ENCODE measurements around the gene TXNRD2. TPM values are rescaled to one million over a fixed set of nuclear protein-coding genes. Genes with fewer than 3 reads are reported as not detected.

The TXNRD2 gene
- total RNA-seq, 1 donor from 2014 or later: 5.8 TPM

DNA sequence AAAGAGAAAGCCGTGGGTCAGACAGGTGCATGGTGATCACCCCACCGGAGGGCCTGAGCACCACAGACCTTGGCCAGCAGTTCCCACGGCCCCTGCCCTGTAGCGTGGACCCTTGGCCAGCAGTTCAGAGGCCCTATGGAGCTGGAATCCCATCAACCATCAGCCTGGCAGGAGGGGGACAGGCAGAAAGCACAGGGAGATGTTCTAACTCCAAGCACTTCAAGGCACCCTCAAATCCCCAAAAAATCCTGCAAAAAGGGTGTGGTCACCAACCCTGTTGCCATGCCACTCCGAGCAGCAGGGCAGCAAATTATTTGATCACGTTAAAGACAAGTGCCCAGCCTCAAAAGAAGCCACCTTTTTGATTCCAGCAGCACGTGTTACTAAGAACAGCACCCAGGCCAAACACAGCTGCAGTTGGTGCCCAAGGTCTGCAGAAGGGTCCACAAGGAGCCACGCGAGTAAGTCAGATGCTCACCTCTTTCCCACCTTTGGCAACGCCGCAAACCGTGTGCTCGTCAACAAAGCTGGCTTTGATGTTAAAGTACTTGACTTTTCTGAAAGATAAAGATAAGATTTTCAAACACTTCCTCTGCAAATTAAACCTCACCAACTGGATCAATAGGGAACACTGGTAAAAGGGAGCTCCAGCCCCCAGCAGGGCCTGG is 26.2 kb downstream of the TXNRD2 start:
- H3K4me3 ChIP-seq (ENCODE audit: low read depth, low read length): no peak overlapping the region
- TF ChIP-seq CTCF (conservative IDR thresholded peaks at IDR 0.05; ENCODE audit: low read depth, low read length): no peak
- no peak for DNase-seq (ENCODE audit: low read depth)

DNA sequence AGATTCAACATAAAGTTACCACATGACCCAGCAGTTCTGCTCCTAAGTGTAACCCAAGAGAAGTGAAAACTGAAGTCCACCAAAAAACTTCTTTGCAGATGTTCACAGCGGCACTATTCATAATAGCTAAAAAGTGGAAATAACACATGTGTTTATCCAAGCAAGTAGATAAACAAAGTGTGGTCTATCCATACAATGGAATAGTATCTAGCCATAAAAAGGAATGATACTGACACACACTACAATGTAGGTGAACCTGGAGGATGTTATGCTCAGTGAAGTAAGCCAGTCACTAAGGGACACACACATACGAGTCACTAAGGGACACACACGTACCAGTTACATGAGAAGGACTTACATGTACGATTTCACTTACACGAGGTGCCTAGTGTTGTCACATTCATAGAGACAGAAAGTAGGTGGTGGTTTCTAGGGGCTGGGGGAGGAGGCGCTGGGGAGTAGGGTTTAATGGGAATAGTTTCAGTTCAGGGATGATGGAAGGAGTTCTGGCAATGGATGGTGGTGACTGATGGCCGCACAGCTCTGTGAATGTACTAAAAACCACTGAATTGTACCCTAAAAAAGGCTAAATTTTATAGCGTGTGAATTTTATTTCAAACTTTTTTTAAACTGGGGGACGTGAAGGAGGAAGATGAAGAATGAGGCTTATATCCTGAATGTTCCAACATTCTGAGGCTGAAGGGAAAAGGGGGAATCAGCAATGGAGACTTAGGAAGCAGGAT is 27.2 kb downstream of the TXNRD2 start:
- no peak for TF ChIP-seq CTCF (conservative IDR thresholded peaks at IDR 0.05; ENCODE audit: low read depth, low read length)
- H3K4me3 ChIP-seq (ENCODE audit: low read depth, low read length): no peak overlapping the region
- no peak for DNase-seq (ENCODE audit: low read depth)

DNA sequence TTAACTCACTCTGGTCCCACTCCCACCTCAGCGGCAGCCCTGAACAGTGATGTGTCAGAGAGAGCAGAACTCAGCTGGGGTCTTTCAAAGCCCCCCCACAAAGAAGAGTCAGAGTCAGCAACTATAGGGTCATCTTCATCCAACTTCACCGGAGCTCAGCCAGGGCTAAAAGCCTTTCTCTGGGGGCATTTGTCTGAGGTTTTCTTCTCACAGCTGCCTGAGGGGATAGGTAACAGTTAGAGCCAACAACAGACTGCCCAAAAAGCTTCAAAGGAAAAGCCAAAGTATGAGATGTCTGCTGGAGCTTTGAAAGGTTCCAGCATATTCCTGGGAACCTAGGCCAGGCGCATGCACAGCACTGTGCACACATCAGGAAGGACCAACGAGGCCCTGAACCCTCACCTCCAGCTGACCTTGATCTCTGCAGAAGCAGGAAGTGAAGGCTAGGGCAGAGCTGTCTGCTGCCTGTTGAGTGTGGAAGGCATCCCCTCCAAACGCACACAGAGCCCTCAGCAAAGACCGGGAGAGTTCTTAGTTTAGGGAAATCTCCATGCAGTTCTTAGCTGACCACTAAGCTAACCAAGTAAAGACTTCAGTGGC is 28.2 kb downstream of the TXNRD2 start:
- H3K4me3 ChIP-seq (ENCODE audit: low read depth, low read length): no peak overlapping the region
- TF ChIP-seq CTCF (conservative IDR thresholded peaks at IDR 0.05; ENCODE audit: low read depth, low read length): no peak
- DNase-seq (ENCODE audit: low read depth): no peak

DNA sequence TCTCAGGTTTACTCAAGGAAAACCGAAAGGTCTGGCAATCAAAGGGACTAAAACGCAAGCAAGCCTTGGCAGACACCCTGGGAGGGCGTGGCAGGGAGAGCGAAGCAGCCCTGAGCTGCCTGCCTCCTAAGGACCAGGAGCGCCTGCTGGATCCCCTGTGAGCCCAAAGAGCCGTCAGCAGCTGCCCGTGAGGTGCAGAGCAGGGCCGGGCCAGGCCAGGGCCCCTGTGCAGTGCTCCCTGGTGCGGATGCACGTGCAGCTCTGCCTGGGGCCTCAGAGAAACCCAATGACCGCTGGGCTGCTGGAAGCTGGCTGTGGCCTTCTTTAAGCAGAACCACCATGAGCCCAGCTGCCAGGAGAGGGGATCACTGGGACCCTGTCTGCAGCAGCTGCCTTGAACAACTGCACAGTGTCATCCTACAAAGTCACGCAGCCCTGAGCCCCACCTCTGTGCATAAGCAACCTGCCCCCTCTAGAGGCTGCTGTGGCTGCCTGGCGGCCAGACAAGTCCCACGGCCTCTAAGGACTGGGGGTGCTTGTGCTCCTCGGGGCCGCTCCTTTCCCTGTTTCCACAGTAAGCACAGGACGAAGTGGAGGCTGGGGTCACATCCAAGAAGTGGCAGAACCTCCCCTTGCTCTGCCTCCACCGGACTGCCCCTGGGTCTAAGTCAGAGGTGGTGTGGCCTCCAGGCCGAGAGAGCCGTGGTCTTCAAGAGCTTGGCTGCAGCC is 29.2 kb downstream of the TXNRD2 start:
- DNase-seq (ENCODE audit: low read depth): no peak
- no peak for TF ChIP-seq CTCF (conservative IDR thresholded peaks at IDR 0.05; ENCODE audit: low read depth, low read length)

DNA sequence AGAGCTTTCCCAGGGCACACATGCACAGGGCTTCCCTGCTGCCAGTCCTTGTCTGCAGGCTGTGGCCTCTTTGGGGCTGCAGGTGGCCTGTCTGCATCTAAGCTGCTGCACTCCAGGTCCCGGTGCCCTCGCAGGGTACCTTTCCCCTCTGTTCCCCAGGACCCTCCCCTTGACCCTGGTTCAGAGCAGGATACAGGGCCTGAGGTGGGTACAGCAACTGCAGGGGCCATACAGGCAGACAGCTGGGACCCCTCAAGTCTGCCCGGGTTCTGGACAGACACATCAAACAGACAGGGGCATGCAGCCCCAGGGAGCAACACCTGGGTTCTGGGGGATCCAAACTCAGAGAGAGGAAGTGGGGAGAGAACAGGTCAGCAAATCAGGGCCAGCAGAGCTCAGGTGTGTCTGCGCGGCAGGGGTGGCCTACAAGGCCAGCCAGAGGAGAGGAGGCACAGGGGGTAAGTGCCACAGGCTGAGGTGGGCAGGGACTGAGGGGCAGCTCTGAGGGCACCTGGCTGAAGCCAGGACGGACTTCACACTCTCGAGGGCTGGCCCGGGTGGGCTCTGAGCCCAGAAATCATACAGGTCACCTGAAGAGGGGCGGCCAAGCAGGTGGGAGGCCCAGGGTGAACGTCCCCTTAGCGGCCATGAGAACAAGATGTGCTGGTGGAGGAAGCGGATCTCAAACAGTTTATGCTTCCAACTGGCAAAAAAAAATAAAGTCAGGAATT is 29.9 kb downstream of the TXNRD2 start:
- no peak for DNase-seq (ENCODE audit: low read depth)
- H3K4me3 ChIP-seq (ENCODE audit: low read depth, low read length): no peak overlapping the region
- TF ChIP-seq CTCF (conservative IDR thresholded peaks at IDR 0.05; ENCODE audit: low read depth, low read length): no peak

More for the DNA sequence above, 29.2 kb downstream of the TXNRD2 start:
- no peak overlapping the region for H3K4me3 ChIP-seq (ENCODE audit: low read depth, low read length)

- no peak for TF ChIP-seq CTCF (conservative IDR thresholded peaks at IDR 0.05; ENCODE audit: low read depth, low read length)
- DNase-seq (ENCODE audit: low read depth): no peak
- H3K4me3 ChIP-seq (ENCODE audit: low read depth, low read length): no peak overlapping the region
Measured at GRCh38 chr22:19910180-19910744, 31.4 kb downstream of the TXNRD2 start.
